Stimulated activated CD8-positive, alpha-beta memory T cell treated with anti-CD3 and anti-CD28 coated beads, Interleukin-15, amount 100 ng/mL, for 48 hours (primary cell): ENCODE data around the gene CORO6.

Experiments
- DNase-seq, 2 donors: peaks; one replicate each; pipeline ENCODE4 v3.0.0-alpha.2; 2020; ENCODE audit warnings: low read depth in 2 of 2

CORO6 gene

DNA sequence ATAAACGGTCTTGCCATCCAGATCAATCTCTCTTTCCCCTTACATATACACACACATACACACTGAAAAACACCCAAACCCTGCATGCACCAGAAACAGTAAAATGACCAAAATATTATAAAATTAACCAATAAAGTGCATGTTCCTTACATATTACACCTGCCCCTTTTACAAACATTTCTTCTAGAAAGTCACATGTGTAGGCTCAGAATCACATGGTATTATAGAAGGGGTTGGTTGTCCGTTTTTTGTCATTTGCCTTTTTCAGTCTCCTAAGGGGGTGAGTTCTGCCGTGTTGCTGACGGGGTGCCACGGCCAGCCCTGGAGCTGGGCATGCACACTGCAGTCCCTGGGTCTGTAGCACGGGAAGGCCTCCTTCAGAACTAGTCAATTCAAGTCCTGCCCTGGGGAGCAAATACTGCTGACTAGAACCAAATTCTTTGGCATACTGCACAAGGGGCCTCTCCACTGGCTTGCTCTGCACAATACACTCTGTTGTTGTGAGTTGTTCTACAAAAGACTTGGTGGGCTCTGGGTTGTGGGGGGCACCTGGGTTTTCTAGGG is 8.0 kb upstream of the CORO6 start:
- no peak for DNase-seq

DNA sequence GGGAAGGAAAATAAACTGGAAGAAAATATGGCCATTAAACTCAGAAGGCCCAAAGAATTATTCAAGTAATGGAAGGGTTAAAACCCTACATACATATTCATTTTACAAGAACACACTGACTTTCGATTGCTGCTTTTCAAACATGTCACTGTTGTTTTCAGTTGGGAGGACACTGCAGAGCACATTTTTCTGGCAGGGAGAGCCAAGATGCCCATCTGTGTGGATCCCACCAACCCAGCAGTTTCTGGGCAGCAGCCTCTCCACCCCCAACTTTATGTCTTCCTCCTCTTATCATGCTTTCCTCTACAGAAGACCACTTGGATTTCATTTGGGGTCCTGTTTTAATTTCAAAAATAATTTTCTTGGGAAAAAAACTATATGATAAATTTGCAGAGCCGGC is 7.1 kb upstream of the CORO6 start:
- DNase-seq = no peak

GRCh38 chr17:29628644-29629043 is 5.9 kb upstream of the CORO6 start:
- no peak for DNase-seq

GRCh38 chr17:29627951-29628350 is 5.2 kb upstream of the CORO6 start:
- DNase-seq = no peak

GRCh38 chr17:29625037-29625750 is 2.5 kb upstream of the CORO6 start:
- no peak for DNase-seq

DNA sequence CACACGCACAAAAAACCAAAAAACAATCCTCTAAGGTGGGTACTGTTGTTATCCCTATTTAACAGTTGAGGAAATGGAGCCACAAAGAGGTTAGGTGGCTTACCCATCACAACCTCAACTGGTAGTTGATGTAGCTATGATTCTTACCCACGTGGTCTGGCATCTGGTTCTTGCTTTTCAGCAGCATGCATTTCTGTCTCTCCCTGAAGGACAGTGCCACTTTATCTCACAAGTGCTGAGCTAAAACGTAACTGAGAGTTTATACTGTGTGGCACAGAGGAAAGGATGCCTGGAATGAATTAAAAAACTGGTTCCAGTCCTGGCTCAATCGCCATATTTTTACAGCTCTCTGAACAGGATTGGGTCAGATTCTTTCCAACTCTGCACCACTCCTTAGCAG is 1.9 kb upstream of the CORO6 start:
- no peak for DNase-seq

GRCh38 chr17:29623283-29623647 is 553 bp upstream of the CORO6 start:
- DNase-seq = no peak

DNA sequence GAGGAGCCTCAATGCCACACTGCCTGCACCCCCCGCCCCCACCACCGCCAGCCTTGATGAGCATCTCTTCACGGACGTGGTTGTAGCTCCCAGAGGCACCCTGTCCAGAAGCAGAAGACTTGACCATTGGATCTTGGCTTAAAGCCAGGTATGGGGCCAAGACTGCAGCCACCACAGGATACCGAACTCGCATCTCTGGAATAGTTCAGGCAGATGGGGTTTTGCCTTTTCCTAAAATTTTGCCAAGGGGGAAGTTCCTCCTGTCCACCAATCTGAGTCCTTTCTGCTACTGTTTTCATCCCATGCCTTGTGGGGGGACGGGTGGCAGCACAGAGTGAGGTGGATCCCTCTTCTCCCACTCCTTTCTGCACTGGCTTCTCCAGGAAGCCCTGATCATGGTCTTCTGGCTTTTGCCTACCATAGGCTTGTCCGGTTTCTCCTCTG is 939 bp downstream of the CORO6 start:
- DNase-seq = no peak

GRCh38 chr17:29620779-29621500 is 1.8 kb downstream of the CORO6 start:
- DNase-seq = no peak

GRCh38 chr17:29620271-29620670 is 2.4 kb downstream of the CORO6 start:
- no peak for DNase-seq

GRCh38 chr17:29619251-29619650 is 3.5 kb downstream of the CORO6 start:
- DNase-seq = no peak

DNA sequence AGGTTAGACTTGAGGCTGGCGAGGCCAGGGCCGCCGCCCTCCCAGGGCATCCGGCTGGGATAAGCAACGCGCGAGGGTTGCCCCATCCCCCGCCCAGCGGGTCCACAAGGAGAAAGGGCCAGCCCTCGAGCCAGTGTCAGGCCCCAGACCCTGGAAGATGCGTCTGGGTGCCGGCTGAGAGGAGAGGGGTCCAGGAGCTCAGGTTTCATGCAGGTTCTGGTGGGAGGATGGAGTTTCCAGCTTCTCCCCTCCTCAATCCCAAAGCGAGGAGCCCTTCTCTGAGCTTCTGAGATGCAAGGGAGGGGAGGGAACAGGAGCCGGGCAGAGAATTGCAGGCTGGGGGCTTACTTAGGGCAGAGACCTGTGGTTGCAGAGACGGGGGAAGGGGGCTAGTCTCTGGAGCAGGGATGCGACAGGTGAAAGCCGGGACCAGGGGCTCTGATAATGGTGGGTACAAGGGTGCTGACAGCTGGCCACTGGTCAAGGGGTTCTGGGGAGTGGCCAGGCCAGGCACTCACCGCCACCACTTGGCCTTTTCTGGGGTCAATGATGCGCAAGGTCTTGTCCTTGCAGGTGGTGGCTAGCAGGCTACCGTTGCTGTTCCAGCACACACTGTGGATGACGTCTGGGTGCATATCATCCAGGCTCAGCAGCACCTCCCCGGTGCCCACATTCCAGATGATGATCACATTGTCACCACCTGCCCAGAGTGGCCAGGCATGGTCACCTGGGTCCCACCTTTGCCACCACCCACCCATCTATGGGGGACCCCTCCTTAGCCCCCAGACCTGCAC is 4.2 kb downstream of the CORO6 start:
- no peak for DNase-seq

GRCh38 chr17:29617481-29618271 is 5.0 kb downstream of the CORO6 start:
- DNase-seq = peak; percentile 80 to 81

DNA sequence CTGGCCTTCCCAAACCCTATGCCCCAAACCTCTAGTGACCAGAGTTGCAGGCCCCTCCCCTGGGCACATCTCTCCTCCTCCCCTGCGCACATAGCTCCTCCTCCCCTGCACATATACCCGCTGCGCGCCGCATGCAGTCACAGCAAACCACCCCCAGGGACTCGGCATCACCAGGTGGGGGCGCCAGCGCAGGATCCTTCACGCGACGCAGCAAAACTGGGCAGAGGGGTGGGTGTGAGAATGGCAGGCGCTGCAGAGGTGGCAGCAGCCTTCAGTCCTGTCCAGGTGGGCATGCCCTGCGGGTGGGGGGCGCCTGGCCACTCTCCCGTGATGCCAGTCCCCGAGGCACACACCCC is 5.6 kb downstream of the CORO6 start:
- peak; percentile 84 to 85 for DNase-seq

- no peak for DNase-seq
Observed at GRCh38 chr17:29616300-29617048, 6.2 kb downstream of the CORO6 start.

DNA sequence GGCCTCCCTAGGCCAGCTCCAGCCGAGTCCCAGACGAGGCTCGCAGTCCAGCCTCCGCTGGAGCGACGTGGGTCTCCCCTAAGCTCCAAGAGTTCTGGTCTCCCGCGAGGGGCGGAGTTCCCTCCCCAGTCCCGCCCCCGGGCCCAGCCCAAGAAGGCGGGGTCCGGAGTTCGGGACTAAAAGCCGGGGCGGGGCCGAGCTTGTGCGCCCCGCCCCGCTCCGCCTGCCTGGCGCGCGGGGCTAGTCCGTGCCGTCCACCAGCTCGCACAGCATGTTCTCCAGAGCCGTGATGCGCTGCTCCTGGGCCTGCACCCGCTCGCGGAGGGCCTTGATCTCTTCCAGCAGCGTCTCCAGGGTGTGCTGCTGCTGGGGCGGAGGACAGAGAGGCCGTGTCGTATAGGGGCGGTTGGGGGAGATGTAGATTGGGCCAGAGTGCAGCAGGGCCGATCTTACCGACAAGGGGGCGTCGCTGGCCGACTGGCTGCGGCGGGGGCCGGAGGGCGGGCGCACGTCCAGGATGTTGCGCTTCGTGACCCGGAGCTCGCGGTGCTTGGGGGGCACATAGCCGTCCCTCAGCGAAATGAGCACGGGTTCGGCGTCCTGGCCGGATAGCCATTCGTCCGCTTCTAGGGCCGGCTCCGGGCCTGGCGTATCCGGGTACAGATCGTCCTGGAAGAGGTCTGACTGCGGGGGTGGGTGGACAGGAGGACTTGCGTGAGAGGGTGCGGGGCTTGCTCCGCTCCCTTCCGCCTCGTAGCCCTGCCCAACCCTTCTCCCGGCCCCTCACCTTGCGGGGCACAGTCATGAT is 7.0 kb downstream of the CORO6 start:
- peak; percentile 75 to 81 for DNase-seq

GRCh38 chr17:29615048-29615385 is 7.7 kb downstream of the CORO6 start:
- DNase-seq = peak; percentile 54 to 63

DNA sequence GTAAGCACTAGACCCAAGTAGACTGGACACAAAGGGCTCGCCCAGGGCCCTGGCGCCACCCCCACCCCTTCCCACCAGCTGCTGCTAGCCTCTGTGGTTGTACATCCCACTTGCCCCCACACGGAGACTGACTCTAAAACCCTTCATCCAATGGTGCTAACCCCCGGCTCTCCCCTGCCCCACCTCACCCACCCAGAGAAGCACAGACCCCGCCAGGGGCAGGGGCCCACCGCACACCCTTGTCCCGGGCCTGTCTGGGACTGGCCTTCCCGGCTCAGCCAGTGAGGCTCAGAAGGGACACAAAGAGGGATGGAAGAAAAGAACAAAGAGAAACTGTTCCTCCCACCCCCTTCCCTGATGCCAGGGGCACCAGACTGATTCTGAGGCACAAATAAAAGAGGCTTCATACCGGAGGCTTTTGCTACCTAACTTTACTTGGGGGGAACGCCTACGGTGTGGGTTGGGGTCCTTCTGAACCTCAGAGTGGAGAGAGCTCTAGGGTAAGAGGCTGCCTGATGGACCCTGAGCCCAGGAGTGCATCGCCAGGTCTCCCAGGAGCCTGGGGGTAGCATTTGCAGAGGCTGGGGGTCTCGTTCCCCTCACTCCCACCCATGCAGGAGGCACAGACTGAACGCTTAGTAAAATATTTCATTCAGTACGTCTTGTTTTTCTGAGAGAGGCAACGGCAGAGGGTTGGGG is 8.2 kb downstream of the CORO6 start:
- no peak for DNase-seq

GRCh38 chr17:29613856-29614255 is 8.9 kb downstream of the CORO6 start:
- no peak for DNase-seq
